Cerebellar nuclear complex (tissue), 1 donor: ENCODE data around the gene FCHSD2.
"Not testable (repeated sequence)": the region's sequence is repeated elsewhere in the genome, so short reads cannot be mapped to it uniquely, and the experiment has no call there.

Experiments
- DNase-seq, 2 experiments: peaks; one replicate each; lab custom pipeline; 2025; lab: John Stamatoyannopoulos, UW

The FCHSD2 gene

DNA sequence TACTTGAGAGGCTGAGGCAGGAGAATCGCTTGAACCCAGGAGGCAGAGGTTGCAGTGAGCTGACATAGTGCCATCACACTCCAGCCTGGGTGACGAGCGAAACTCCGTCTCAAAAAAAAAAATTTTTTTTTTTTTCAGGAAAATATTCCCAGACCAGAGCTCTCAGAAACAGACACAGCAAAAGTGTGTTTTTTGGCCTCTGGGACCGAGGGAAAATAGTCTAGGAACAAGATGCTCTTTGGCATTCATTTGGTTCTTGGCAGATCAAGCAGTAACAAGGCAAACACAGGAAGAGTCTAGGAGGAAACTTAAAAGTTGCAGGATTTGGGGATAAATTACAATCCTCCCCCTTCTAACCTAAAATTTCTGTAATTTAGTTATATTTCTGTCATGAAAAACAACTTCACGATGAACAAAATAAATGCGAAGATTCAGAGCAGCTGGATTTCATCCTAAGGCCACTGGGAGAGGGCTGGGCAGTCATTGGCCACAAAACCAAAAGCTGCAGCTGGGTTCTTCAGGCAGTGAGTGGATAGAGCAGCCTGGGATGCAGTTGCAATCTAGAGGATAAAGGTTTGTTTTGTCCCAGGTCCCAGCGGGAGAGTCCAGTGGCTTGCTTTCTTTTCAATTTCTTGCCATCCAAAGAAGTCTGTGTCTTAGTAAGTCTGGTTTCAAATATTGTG is 308.2 kb downstream of the FCHSD2 start:
- DNase-seq, result no peak

DNA sequence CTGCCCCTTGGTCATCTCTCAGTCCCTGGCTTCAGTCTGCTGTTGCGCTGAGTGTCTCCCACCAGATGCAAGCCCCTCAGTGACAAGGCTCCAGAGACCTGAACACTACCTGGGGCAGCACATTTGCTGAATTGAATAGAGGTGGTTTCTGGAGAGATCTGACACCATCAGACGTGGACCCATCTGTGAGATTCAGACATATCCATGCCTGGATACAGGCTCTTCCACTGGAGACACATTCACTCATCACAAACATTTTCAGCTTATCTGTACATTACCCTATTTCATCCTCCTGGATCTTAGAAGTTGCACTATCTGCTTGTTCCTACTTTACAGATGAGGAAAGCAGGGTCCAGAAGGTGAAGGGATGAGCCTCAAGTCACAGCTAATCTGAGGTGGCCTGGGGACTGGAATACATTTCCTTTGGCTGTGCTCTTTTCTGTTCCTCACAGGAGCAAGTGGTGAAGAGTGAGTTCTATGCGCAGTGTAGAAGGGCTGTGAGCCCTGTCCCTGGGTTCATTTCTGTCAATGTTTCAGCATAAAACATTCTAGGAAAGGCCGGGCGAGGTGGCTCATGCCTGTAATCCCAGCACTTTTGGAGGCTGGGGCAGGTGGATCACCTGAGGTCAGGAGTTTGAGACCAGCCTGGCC is 308.9 kb downstream of the FCHSD2 start:
- DNase-seq, result no peak

GRCh38 chr11:72832301-72833082 is 309.6 kb downstream of the FCHSD2 start:
- DNase-seq, result no peak

DNA sequence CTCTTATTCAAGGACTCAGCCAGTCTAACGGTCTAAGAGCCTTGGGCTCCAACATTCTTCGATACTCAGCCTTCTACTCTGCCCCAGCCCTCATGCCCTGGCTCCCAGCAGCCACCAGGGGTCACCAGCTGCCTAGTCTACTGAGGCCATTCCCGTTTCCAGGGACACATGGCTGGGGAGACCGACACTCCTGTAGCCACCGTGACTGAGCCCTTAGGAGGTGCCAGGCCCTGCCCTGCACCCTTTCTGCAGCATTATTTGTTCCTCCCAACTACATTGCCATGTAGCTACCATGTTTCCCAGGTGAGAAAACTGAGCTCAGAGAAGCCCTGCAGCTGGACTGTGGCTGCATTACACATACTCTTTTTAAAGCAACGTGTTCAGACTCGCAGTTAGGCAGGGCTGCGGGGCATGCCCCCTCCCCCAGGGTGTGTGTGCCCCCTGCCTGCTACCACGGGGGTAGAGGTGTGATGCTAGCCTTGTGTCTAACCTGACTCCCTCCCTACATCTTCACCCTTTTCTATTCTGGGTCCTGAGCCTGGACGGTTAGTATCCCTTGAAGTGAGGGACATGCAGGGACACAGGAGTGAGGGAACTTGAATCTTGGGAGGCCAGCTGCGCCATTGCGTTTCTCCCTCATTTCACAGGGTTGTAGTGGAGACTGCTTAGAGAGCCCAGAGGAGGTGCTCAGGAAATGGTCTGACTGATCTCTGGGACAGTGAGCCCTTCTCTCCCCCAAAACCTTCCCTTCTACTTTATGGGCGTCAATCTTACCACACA is 310.4 kb downstream of the FCHSD2 start:
- peak in 1 of 2 experiments; percentile 28 for DNase-seq

DNA sequence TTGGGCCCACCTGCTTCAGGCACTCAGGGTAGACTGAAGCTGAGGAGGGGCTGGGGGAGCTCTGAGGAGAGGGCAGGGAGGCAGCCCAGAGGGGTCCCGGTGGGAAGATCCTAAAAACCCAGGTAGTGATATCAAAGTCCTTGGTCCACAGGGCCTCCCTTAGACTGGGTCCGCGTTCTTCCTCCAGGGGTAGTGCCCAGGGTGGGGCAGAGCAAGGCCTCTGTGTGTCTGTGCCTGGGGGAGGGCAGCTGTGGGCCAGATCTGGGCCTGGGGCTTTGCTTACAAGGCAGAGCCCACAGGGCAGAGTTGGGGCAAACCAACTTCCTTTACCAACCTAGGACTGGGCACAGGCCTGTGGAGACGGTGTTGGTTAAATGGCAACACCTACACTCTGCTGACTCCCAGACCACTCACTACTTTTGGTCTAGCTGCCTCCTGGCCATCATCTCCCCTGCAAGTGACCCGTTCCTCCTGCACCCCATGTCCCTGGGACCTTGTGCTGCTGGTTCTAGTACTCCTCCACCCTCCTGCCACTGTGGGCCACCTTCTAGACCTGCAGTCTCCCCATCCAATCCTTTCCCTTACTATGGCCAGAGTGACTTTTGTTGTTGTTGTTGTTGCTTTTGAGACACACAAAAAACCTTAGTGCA is 312.1 kb downstream of the FCHSD2 start:
- DNase-seq, result no peak

DNA sequence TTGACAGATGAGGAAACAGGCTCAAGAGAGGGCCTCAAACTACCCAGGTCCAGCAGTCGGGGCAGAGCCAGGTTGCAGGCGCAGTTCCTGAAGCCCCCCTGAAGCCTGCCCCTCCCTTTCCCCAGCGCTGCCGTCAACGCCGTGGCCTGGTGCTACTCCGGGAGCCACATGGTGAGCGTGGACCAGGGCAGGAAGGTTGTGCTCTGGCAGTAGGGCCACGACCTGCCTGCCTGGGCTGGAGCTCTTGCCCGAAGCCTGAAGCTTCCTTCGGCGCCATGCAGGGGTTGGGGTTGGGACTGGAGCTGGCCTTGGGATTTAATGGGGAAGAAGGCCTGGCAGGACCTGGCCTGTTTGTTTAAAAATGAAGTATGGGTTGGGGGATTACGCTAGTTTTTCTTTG is 312.9 kb downstream of the FCHSD2 start:
- DNase-seq, result no peak

DNA sequence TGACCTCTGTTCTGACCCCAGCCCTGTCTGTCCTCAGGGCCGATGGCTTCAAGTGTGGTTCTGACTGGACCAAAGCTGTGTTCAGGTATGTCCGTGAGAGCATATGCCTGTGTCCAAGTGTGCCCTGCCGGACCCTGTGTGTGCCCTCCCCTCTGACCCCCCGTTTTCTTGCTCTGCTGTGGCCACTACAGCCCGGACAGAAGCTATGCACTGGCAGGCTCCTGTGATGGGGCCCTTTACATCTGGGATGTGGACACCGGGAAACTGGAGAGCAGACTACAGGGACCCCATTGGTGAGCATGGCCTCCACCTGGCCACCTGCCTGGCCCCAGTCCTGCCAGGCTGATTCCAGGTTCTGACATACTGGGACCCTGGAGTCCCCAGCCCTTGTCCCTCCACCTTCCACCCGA is 313.4 kb downstream of the FCHSD2 start:
- no peak for DNase-seq

DNA sequence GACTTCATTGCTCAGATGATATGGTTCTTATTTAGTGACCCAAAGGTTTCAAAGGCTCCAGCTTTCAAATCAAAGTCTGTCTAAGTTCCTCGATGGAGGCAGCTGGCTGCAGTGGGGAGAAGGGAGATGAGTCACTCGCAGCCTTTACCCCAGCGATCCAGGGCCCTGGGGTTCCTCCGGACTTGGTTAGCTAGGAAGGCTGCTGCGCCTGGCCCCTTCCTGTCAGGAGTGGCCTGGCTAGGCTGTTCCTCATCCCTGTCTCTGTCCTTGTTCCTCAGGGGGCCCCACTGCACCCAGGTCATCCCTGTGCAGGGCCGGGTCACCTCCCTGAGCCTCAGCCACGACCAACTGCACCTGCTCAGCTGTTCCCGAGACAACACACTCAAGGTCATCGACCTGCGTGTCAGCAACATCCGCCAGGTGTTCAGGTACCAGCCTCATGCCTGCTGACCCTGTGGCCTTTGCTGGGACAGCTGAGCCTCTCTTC is 314.0 kb downstream of the FCHSD2 start:
- DNase-seq, result no peak

DNA sequence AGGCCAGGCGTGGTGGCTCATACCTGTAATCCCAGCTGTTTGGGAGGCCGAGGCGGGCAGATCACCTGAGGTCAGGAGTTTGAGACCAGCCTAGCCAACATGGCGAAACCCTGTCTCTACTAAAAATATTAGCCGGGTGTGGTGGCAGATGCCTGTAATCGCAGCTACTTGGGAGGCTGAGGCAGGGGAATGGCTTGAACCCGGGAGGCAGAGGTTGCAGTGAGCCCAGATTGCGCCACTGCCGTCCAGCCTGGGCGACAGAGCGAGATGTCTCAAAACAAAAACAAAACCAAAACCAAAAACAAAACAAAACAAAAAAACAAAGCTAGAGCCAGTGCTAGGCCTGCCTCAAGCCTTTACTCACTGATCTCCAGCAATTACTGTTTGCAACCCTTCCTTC is 314.5 kb downstream of the FCHSD2 start:
- not testable (repeated sequence) for DNase-seq

GRCh38 chr11:72826942-72827480 is 315.1 kb downstream of the FCHSD2 start:
- no peak for DNase-seq

DNA sequence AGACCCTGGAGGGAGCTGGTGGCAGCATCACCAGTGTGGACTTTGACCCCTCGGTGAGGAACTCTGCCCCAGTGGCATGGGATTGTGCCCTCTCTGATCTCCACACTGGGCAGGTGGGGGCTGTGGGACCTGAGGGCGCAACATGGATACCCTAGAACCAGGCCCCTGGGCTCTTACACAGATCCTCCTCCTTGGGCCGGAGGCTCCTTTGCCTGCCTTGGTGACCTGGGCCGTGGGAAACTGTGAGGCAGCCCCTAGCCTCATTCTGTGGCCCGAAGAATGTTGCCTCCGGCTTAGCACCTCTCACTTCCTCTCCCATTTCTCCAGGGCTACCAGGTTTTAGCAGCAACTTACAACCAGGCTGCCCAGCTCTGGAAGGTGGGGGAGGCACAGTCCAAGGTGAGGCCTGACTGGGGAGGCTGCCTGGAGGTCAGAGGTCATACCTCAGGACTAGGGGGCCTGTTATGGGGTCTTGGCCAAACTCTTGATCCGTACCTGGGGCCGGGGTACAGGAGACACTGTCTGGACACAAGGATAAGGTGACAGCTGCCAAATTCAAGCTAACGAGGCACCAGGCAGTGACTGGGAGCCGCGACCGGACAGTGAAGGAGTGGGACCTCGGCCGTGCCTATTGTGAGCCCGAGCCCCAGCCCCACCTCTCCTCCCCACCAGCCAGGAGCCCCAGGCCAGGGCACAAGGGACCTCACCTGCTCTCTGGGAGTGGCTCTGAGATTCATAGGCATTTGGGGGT is 315.8 kb downstream of the FCHSD2 start:
- DNase-seq, result no peak

GRCh38 chr11:72825661-72826060 is 316.5 kb downstream of the FCHSD2 start:
- no peak for DNase-seq

DNA sequence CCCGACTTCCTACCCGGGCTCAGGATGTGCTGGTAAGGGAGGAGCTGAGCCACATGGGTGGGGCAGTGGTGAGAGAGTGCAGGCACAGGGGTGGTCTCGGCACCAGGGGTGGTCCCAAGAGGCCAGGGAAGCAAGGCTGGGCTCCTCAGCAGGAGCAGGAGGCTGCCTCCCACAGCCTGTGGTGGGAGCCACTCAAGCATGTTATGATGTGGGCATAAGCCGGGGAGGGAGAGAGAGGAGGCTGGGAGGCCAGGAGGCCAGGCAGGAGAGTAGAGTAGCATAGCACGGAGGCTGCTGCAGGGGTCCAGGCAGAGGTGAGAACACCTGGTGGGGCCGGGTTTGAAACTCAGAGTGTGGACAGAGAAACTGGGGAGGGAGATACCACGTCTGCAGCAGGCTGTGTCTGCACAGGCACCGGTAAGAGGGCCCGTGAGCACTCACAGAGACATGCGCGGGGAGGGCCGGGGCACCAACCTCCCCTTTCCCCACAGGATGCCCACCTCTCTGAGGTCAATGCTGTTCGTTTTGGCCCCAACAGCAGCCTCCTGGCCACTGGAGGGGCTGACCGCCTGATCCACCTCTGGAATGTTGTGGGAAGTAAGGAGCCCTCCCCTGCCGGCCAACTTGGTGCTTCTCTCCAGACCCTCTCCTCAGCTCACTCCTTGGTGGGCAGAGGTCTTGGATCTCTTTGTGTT is 317.2 kb downstream of the FCHSD2 start:
- no peak for DNase-seq

DNA sequence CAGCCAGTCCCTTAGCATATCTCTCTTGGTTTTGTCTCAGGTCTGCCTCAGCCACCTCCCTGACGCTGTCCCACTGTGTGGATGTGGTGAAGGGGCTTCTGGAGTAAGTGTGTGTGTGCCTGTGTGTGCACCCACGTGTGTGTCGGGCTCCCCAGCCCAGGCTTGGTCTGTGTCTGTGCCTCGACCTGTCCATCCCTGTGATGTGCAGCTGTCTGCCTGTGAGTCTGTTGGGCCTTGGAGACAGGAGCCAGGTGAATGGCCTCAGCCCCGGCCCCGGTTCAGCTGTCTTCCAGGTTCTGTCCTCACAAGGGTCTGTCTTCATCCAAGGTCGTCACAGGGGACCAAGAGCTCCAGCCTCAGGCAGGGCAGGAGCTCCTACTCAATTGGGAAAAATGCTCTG is 318.1 kb downstream of the FCHSD2 start:
- DNase-seq, result no peak

DNA sequence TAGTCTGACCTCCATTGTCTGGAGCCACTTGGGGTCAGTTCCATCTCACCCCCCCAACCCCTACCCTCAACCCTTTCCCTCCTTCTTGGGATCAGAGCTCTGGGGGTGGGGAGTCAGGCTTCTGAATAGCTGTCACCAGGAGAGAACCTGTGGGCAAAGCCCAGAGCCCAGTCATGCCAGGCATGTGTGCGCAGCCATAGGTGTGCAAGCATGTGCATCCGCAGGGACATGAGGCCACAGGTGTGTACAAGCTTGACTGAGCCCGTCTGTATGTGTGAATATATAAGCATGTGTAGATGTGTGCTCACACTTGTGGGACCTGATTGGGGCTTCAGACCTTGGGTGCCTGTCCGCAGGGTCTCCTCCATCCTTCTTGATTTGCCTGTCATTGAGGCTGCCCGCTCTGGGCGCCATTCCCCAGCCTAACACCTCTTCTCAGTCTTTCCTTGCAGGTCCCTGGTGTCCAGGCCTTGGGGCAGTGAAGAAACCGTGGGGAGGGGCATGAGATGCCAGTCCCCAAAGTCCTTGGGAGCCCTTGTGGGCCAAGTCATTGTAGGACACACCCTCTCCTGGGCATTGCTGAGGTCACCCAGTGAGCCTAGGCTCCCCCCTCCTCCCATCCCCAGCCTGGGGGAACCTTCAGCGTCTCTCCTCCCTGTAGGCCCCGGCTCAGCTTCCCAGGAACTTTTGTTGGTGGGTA is 318.9 kb downstream of the FCHSD2 start:
- no peak for DNase-seq

DNA sequence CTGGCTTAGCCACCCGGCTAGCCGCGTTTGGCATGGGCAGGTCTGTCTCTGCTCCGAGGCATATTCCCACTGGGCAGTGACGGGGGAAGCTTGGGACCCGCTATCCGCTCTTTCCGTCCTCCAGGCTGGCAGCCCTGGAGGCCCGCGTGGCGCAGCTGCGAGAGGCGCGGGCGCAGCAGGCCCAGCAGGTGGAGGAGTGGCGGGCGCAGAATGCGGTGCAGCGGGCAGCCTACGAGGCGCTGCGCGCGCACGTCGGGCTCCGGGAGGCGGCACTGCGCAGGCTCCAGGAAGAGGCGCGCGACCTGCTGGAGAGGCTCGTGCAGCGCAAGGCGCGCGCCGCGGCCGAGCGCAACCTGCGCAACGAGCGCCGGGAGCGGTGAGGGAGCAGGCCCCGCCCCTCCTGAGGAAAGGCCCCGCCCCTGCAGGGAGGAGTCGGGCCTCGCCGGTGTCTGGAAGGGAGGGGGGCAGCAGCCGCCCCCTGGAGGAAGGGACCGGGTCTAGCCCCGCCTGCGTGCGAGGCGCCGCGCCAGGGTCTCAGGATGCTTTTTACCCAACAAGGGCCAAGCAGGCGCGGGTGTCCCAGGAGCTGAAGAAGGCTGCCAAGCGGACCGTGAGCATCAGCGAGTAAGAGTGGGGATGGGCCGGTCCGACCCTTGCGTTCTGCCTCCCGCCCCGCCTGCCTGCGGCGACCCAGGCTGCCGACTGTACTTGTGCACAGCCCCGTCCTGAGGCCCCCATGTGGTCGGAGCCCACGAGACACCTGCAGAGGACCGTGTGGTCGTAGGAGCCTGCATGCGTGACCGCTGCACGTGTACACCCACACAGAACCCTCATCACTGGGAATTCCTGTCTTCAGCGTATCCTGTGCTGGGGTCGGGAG is 320.0 kb downstream of the FCHSD2 start:
- DNase-seq, result peak; percentile 20 to 65

DNA sequence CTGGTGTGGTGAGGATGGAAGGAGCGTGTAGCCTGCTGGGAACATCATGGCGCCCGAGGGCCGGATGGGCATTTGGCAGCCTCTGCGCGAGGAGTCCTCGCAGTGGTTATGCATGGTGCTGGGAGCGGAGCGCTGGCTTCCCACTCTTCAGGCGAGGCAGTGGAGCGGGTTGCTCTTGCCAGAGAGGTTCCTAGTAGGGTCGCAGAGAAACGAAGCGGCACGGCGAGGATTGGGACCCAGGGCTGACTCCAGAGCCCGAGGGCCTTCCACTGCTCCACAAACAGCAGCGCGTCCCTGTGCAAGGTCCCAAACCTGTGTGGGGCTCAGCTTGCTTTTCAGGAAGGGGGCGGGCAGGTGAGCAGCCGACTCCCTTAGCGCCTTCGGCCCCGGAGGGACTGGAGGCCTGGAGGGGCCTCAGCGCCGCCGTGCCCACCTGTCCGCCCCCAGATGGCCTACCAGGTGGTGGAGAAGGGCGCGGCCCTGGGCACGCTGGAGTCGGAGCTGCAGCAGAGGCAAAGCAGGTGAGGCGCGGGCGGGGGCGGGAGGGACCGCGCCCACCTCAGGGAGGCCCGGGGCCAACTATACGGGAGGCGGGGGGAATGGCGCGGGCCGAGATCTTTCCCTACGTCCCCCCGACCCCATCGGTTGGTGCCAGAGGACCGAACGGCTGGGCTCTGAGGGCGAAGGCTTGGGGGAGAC is 320.7 kb downstream of the FCHSD2 start:
- no peak for DNase-seq
